GM12878 (cell line): Measurements from ENCODE around the gene PRUNE1. TPM values are rescaled to one million over a fixed set of nuclear protein-coding genes. Genes with fewer than 3 reads are reported as not detected.

Experiments used
- BMI1 ChIP-seq: fragments of 450-650 bp; IDR thresholded peaks from 2 replicates; pipeline ENCODE4 v1.6.1; 2016; ENCODE audit warnings: mild to moderate bottlenecking, moderate library complexity, borderline replicate concordance
- CBX5 ChIP-seq: sonication (generic); IDR thresholded peaks from 2 replicates; pipeline ENCODE4 v1.6.1; 2016; ENCODE audit warnings: low read depth, moderate library complexity, mild to moderate bottlenecking, inconsistent platforms
- CEBPZ ChIP-seq: fragments of 150-350 bp; IDR thresholded peaks from 2 replicates; pipeline ENCODE4 v1.6.1; 2016; ENCODE audit warnings: low read depth, low read length
- CUX1 ChIP-seq: IDR thresholded peaks from 2 replicates; pipeline ENCODE4 v1.6.1; 2012; ENCODE audit warnings: improper control_type of control experiment, low read depth, low read length; ENCODE audit not compliant: insufficient replicate concordance
- FOS ChIP-seq: IDR thresholded peaks from 3 replicates; pipeline ENCODE4 v1.6.1; 2011; ENCODE audit warnings: borderline replicate concordance; ENCODE audit not compliant: insufficient read length; ENCODE audit errors: extremely low read depth
- FOXM1 ChIP-seq: IDR thresholded peaks from 2 replicates; pipeline ENCODE4 v1.6.1; 2012; ENCODE audit warnings: low read depth, mild to moderate bottlenecking, inconsistent platforms, low read length, moderate library complexity
- IKZF1 ChIP-seq: fragments of 450-650 bp; conservative IDR thresholded peaks from 2 replicates; pipeline ENCODE4 v1.6.1; 2017; ENCODE audit warnings: antibody characterized with exemption, mild to moderate bottlenecking
- IRF3 ChIP-seq: fragments of 450-650 bp; IDR thresholded peaks from 2 replicates; pipeline ENCODE4 v1.6.1; 2014; ENCODE audit warnings: mild to moderate bottlenecking
- KDM1A ChIP-seq: fragments of 200-600 bp; sonication (generic); IDR thresholded peaks from 2 replicates; pipeline ENCODE4 v1.6.1; 2016; ENCODE audit warnings: borderline replicate concordance
- MLLT1 ChIP-seq: fragments of 450-650 bp; IDR thresholded peaks from 2 replicates; pipeline ENCODE4 v1.6.1; 2016; ENCODE audit warnings: mild to moderate bottlenecking
- MTA2 ChIP-seq: fragments of 450-650 bp; IDR thresholded peaks from 2 replicates; pipeline ENCODE4 v1.6.1; 2016; ENCODE audit warnings: low read depth, mild to moderate bottlenecking, moderate library complexity
- NFXL1 ChIP-seq: fragments of 450-650 bp; IDR thresholded peaks from 2 replicates; pipeline ENCODE4 v1.6.1; 2017; ENCODE audit warnings: antibody characterized with exemption, mild to moderate bottlenecking, borderline replicate concordance
- NFYB ChIP-seq: IDR thresholded peaks from 2 replicates; pipeline ENCODE4 v1.6.1; 2011; ENCODE audit warnings: low read depth, mild to moderate bottlenecking, low read length, improper control_type of control experiment, moderate library complexity; ENCODE audit not compliant: insufficient read depth
- RAD21 ChIP-seq: IDR thresholded peaks from 2 replicates; pipeline ENCODE4 v1.6.1; 2011; ENCODE audit warnings: mild to moderate bottlenecking, low read depth, low read length, moderate library complexity; ENCODE audit not compliant: insufficient read depth
- RAD51 ChIP-seq: fragments of 450-650 bp; IDR thresholded peaks from 2 replicates; pipeline ENCODE4 v1.6.1; 2016; ENCODE audit warnings: moderate library complexity, mild to moderate bottlenecking, inconsistent platforms
- SIN3A ChIP-seq: IDR thresholded peaks from 2 replicates; pipeline ENCODE4 v1.6.1; 2012; ENCODE audit warnings: low read depth, low read length, improper control_type of control experiment
- SMARCA5 ChIP-seq: fragments of 450-650 bp; IDR thresholded peaks from 2 replicates; pipeline ENCODE4 v1.6.1; 2017; ENCODE audit warnings: mild to moderate bottlenecking
- SREBF2 ChIP-seq: IDR thresholded peaks from 2 replicates; pipeline ENCODE4 v1.6.1; 2012; ENCODE audit warnings: mild to moderate bottlenecking, low read length
- TARDBP ChIP-seq: IDR thresholded peaks from 2 replicates; pipeline ENCODE4 v1.6.1; 2016; ENCODE audit warnings: borderline replicate concordance
- ZSCAN29 ChIP-seq: fragments of 450-650 bp; IDR thresholded peaks from 2 replicates; pipeline ENCODE4 v1.6.1; 2017; ENCODE audit warnings: mild to moderate bottlenecking, moderate library complexity
- polyA plus RNA-seq, 11 experiments: library from polyadenylated mRNA; depleted of rRNA in 4 of 11; unstranded in 6 of 11; stranded (reverse) in 5 of 11; fragments of >200 nt; fragmentation: Nextera tagmentation in 4 of 11; fragmentation: Illumina TruSeq in 1 of 11; extraction: Ambion mirVana in 4 of 11; extraction: Trizol in 1 of 11; gene quantifications; 1 replicate in 1 of 11; 2 replicates in 10 of 11; pipeline versions ENCODE4 v1.2.1 to v1.2.3, GENCODE V29; 2011 to 2016; ENCODE audit warnings: inconsistent platforms in 2 of 11, missing spikeins in 2 of 11, low read depth in 1 of 11
- total RNA-seq, 4 experiments: library from RNA; depleted of rRNA in 3 of 4; stranded (reverse); fragments of >200 nt in 3 of 4; fragmentation: Illumina TruSeq in 1 of 4; extraction: Trizol in 1 of 4; gene quantifications; 2 replicates each; pipeline versions ENCODE4 v1.2.1 to v1.2.3, GENCODE V29; 2013 to 2021

The PRUNE1 gene
- total and polyA plus RNA-seq, 10 of the 15 experiments (the other 5 are each of a cell fraction or from before 2014, with no cell fraction given): 4.7 to 24.5 (median 12.4) TPM

- TF ChIP-seq SIN3A (no peak), NFYB (no peak), CBX5 (no peak), IRF3 (no peak), ZSCAN29 (no peak), BMI1 (no peak), CUX1 (no peak), MLLT1 (peak; percentile 16; the same call in 1 of the 2 replicates), IKZF1 (peak; percentile 63), FOXM1 (no peak), MTA2 (no peak), RAD51 (no peak), TARDBP (no peak), RAD21 (peak; percentile 39; the same call in 1 of the 2 replicates), SREBF2 (no peak), KDM1A (no peak), SMARCA5 (no peak), NFXL1 (no peak), CEBPZ (no peak), FOS (no peak)
Observed at GRCh38 chr1:151006327-151007052, 1.8 kb upstream of the PRUNE1 start, which contains the start of gene MINDY1 (continued).
